GM12878 (cell line): ENCODE results near the gene PMIS2.

Experiments used
- BHLHE40 ChIP-seq, 2 experiments: fragments of 450-650 bp in 1 of 2; IDR thresholded peaks; 2 replicates each; pipeline ENCODE4 v1.6.1; 2011 to 2017; ENCODE audit warnings: low read depth in 2 of 2, borderline replicate concordance in 1 of 2, improper control_type of control experiment in 1 of 2, low read length in 1 of 2, mild to moderate bottlenecking in 1 of 2
- CBFB ChIP-seq: IDR thresholded peaks from 2 replicates; pipeline ENCODE4 v1.6.1; 2016; ENCODE audit warnings: antibody characterized with exemption, low read depth
- CTCF ChIP-seq, 3 experiments: IDR thresholded peaks in 2 of 3; conservative IDR thresholded peaks in 1 of 3; 2 replicates each; pipeline ENCODE4 v1.5.1; 2011; ENCODE audit warnings: low read depth in 3 of 3, low read length in 3 of 3, mild to moderate bottlenecking in 3 of 3, control low read depth in 2 of 3, moderate library complexity in 2 of 3, inconsistent platforms in 1 of 3, mixed read lengths in 1 of 3; ENCODE audit not compliant: control insufficient read depth in 2 of 3, insufficient read depth in 1 of 3; ENCODE audit errors: extremely low read depth in 1 of 3
- EZH2 ChIP-seq: IDR thresholded peaks from 2 replicates; pipeline ENCODE4 v1.6.1; 2012; ENCODE audit warnings: low read depth, mild to moderate bottlenecking, control low read depth, inconsistent platforms, low read length, borderline replicate concordance; ENCODE audit not compliant: control insufficient read depth
- HCFC1 ChIP-seq: fragments of 150-350 bp; IDR thresholded peaks from 2 replicates; pipeline ENCODE4 v1.6.1; 2014; ENCODE audit warnings: low read length
- MTA3 ChIP-seq: IDR thresholded peaks from 2 replicates; pipeline ENCODE4 v1.6.1; 2012; ENCODE audit warnings: low read length, inconsistent platforms, borderline replicate concordance
- POLR2A ChIP-seq: IDR thresholded peaks from 2 replicates; pipeline ENCODE4 v1.6.1; 2011; ENCODE audit warnings: low read depth, mild to moderate bottlenecking, low read length
- POLR2AphosphoS5 ChIP-seq: IDR thresholded peaks from 2 replicates; pipeline ENCODE4 v1.6.1; 2011; ENCODE audit warnings: mild to moderate bottlenecking, low read length, inconsistent platforms
- SREBF2 ChIP-seq: IDR thresholded peaks from 2 replicates; pipeline ENCODE4 v1.6.1; 2012; ENCODE audit warnings: mild to moderate bottlenecking, low read length
- TAF1 ChIP-seq: IDR thresholded peaks from 2 replicates; pipeline ENCODE4 v1.6.1; 2011; ENCODE audit warnings: mild to moderate bottlenecking, low read depth, low read length, borderline replicate concordance
- TCF12 ChIP-seq: IDR thresholded peaks from 2 replicates; pipeline ENCODE4 v1.6.1; 2011; ENCODE audit warnings: low read depth, mild to moderate bottlenecking, low read length

- TF ChIP-seq CTCF (IDR thresholded peaks at IDR 0.05 in 2 of 3, conservative IDR thresholded peaks at IDR 0.05 in 1 of 3; ENCODE audit: control insufficient read depth in 2 of 3, extremely low read depth in 1 of 3, insufficient read depth in 1 of 3, low read depth in 3 of 3, low read length in 3 of 3) (no peak), CBFB (no peak), POLR2AphosphoS5 (no peak), EZH2 (no peak), POLR2A (no peak), SREBF2 (no peak), MTA3 (no peak), BHLHE40 (IDR thresholded peaks at IDR 0.05; ENCODE audit: borderline replicate concordance in 1 of 2, low read depth in 2 of 2, low read length in 1 of 2) (no peak), TCF12 (no peak), TAF1 (no peak), HCFC1 (no peak)
Measured at GRCh38 chr19:35613574-35613973, 27.6 kb downstream of the PMIS2 start.
